SK-N-SH treated with all-trans-retinoic acid at 6 μM for 48 hours (cell line): ENCODE results near the gene SRPK2.
A peak's percentile ranks its signal among the peaks of the same experiment; 100 is the strongest.

Experiments used
- ATAC-seq: fragments of 200-7000 bp; cut with Tn5 transposase; 3 replicates; pipeline ENCODE4 v1.9.1; 2020; ENCODE audit warnings: mild to moderate bottlenecking, moderate library complexity
- ARNTL ChIP-seq: fragments of 450-650 bp; formaldehyde crosslinking; IDR thresholded peaks from 2 replicates; pipeline ENCODE4 v1.5.0; 2020; ENCODE audit warnings: low read depth, mild to moderate bottlenecking, moderate library complexity, borderline replicate concordance
- BACH2 ChIP-seq: fragments of 250-450 bp; sonication (Bioruptor Pico); IDR thresholded peaks from 2 replicates; pipeline ENCODE4 v1.9.0; 2021; ENCODE audit warnings: mild to moderate bottlenecking, borderline replicate concordance
- CREB5 ChIP-seq: fragments of 250-450 bp; sonication (Bioruptor Pico); IDR thresholded peaks from 2 replicates; pipeline ENCODE4 v1.5.1; 2020; ENCODE audit warnings: low read depth, mild to moderate bottlenecking, moderate library complexity
- CSDC2 ChIP-seq: fragments of 250-450 bp; sonication (Bioruptor Pico); IDR thresholded peaks from 2 replicates; pipeline ENCODE4 v1.5.0; 2020; ENCODE audit warnings: mild to moderate bottlenecking, moderate library complexity
- CSRNP3 ChIP-seq: fragments of 250-450 bp; sonication (Bioruptor Pico); IDR thresholded peaks from 2 replicates; pipeline ENCODE4 v1.5.1; 2021; ENCODE audit warnings: mild to moderate bottlenecking, moderate library complexity
- ESRRG ChIP-seq: fragments of 250-450 bp; sonication (Bioruptor Pico); IDR thresholded peaks from 2 replicates; pipeline ENCODE4 v1.6.1; 2021; ENCODE audit warnings: mild to moderate bottlenecking
- GLIS3 ChIP-seq: fragments of 250-450 bp; sonication (Bioruptor Pico); IDR thresholded peaks from 2 replicates; pipeline ENCODE4 v1.5.0; 2020; ENCODE audit warnings: mild to moderate bottlenecking, moderate library complexity
- ISL1 ChIP-seq: fragments of 250-450 bp; sonication (Bioruptor Pico); IDR thresholded peaks from 2 replicates; pipeline ENCODE4 v2.1.2; 2022; ENCODE audit warnings: mild to moderate bottlenecking, moderate library complexity
- OSR1 ChIP-seq: fragments of 250-450 bp; sonication (Bioruptor Pico); IDR thresholded peaks from 2 replicates; pipeline ENCODE4 v1.8.0; 2022; ENCODE audit warnings: moderate library complexity, mild to moderate bottlenecking, inconsistent platforms
- POU6F1 ChIP-seq: fragments of 250-450 bp; sonication (Bioruptor Pico); IDR thresholded peaks from 2 replicates; pipeline ENCODE4 v1.8.0; 2021; ENCODE audit warnings: low read depth, mild to moderate bottlenecking, moderate library complexity, borderline replicate concordance
- RARB ChIP-seq: fragments of 250-450 bp; sonication (Bioruptor Pico); IDR thresholded peaks from 2 replicates; pipeline ENCODE4 v1.8.0; 2021; ENCODE audit warnings: mild to moderate bottlenecking, moderate library complexity
- TCF4 ChIP-seq: fragments of 250-450 bp; sonication (Bioruptor Pico); IDR thresholded peaks from 2 replicates; pipeline ENCODE4 v1.8.0; 2021; ENCODE audit warnings: mild to moderate bottlenecking, moderate library complexity, borderline replicate concordance
- TOX ChIP-seq: fragments of 250-450 bp; sonication (Bioruptor Pico); IDR thresholded peaks from 2 replicates; pipeline ENCODE4 v1.8.0; 2021; ENCODE audit warnings: mild to moderate bottlenecking, moderate library complexity, borderline replicate concordance
- TSHZ2 ChIP-seq: fragments of 250-450 bp; sonication (Bioruptor Pico); IDR thresholded peaks from 2 replicates; pipeline ENCODE4 v1.5.0; 2020; ENCODE audit warnings: mild to moderate bottlenecking, moderate library complexity
- ZC3H10 ChIP-seq: fragments of 250-450 bp; sonication (Bioruptor Pico); IDR thresholded peaks from 2 replicates; pipeline ENCODE4 v1.5.1; 2021; ENCODE audit warnings: mild to moderate bottlenecking, moderate library complexity
- ZFP3 ChIP-seq: fragments of 250-450 bp; sonication (Bioruptor Pico); IDR thresholded peaks from 2 replicates; pipeline ENCODE4 v1.5.0; 2020; ENCODE audit warnings: mild to moderate bottlenecking, moderate library complexity
- ZFP30 ChIP-seq: fragments of 450-650 bp; formaldehyde crosslinking; IDR thresholded peaks from 2 replicates; pipeline ENCODE4 v1.5.0; 2022; ENCODE audit warnings: mild to moderate bottlenecking, moderate library complexity
- ZNF565 ChIP-seq: fragments of 450-650 bp; formaldehyde crosslinking; conservative IDR thresholded peaks from 2 replicates; pipeline ENCODE4 v1.5.0; 2020; ENCODE audit warnings: low read depth, mild to moderate bottlenecking, moderate library complexity
- ZNF70 ChIP-seq: fragments of 450-650 bp; formaldehyde crosslinking; IDR thresholded peaks from 2 replicates; pipeline ENCODE4 v1.5.0; 2020; ENCODE audit warnings: mild to moderate bottlenecking, moderate library complexity
- ZNF8 ChIP-seq: fragments of 450-650 bp; formaldehyde crosslinking; IDR thresholded peaks from 2 replicates; pipeline ENCODE4 v1.5.0; 2020; ENCODE audit warnings: mild to moderate bottlenecking, moderate library complexity

SRPK2 gene

GRCh38 chr7:105245398-105246114 is 143.2 kb downstream of the SRPK2 start:
- no peak for TF ChIP-seq TOX (CRISPR knock-in tag)
- TF ChIP-seq ZFP30, result no peak
- TF ChIP-seq ZNF565, result no peak
- no peak for TF ChIP-seq TCF4 (CRISPR knock-in tag)
- TF ChIP-seq OSR1, result no peak
- peak; percentile 10; the same call in 1 of the 3 replicates for ATAC-seq

GRCh38 chr7:105244594-105244993 is 144.1 kb downstream of the SRPK2 start:
- TF ChIP-seq BACH2 (CRISPR knock-in tag) (no peak), OSR1 (no peak), RARB (CRISPR knock-in tag) (no peak), ZFP3 (CRISPR knock-in tag) (no peak), ZC3H10 (CRISPR knock-in tag) (no peak), POU6F1 (CRISPR knock-in tag) (no peak), GLIS3 (no peak)

GRCh38 chr7:105241198-105241597 is 147.5 kb downstream of the SRPK2 start:
- ATAC-seq, result no peak

More at GRCh38 chr7:105244594-105244993, 144.1 kb downstream of the SRPK2 start:
- no peak for ATAC-seq

GRCh38 chr7:105238198-105238765 is 150.4 kb downstream of the SRPK2 start:
- TF ChIP-seq CSDC2 (CRISPR knock-in tag) (no peak), TSHZ2 (CRISPR knock-in tag) (no peak), GLIS3 (no peak), POU6F1 (CRISPR knock-in tag) (no peak), CREB5 (no peak), OSR1 (no peak), CSRNP3 (CRISPR knock-in tag) (no peak), RARB (CRISPR knock-in tag) (no peak), ZNF565 (no peak), ARNTL (CRISPR knock-in tag) (no peak)
- no peak for ATAC-seq

More at GRCh38 chr7:105241198-105241597, 147.5 kb downstream of the SRPK2 start:
- no peak for TF ChIP-seq ZNF70 (CRISPR knock-in tag)
- no peak for TF ChIP-seq CSDC2 (CRISPR knock-in tag)
- TF ChIP-seq ESRRG, result no peak
- no peak for TF ChIP-seq RARB (CRISPR knock-in tag)
- no peak for TF ChIP-seq ZFP3 (CRISPR knock-in tag)
- no peak for TF ChIP-seq OSR1
- TF ChIP-seq ARNTL (CRISPR knock-in tag), result no peak
- no peak for TF ChIP-seq TSHZ2 (CRISPR knock-in tag)
- TF ChIP-seq ISL1 (CRISPR knock-in tag), result no peak
- TF ChIP-seq TCF4 (CRISPR knock-in tag), result no peak
- TF ChIP-seq BACH2 (CRISPR knock-in tag), result no peak
- TF ChIP-seq ZNF8, result no peak
